GM18502 (cell line): ENCODE data around the gene NRSN2.
"Not testable (repeated sequence)": the region's sequence is repeated elsewhere in the genome, so short reads cannot be mapped to it uniquely, and the experiment has no call there.

Source experiments
- ATAC-seq: cut with Tn5 transposase; IDR thresholded peaks from one replicate; pipeline ENCODE4 v1.9.1; 2021; ENCODE audit warnings: mild to moderate bottlenecking; ENCODE audit not compliant: unreplicated experiment, poor library complexity

NRSN2 gene

GRCh38 chr20:325045-325888 is 21.6 kb upstream of the NRSN2 start, which contains the start of gene SOX12:
Gene SOX12 (plus strand): TSS chr20:325552. CDS start chr20:325925, 373 bp downstream.
- ATAC-seq, result peak; percentile 71

- no peak for ATAC-seq
Observed at GRCh38 chr20:325889-326644, 20.8 kb upstream of the NRSN2 start.

GRCh38 chr20:326645-327185 is 20.2 kb upstream of the NRSN2 start:
- ATAC-seq, result no peak

- peak; percentile 23 for ATAC-seq
Observed at GRCh38 chr20:327186-328026, 19.5 kb upstream of the NRSN2 start.

GRCh38 chr20:328027-328974 is 18.6 kb upstream of the NRSN2 start:
- no peak for ATAC-seq

- ATAC-seq, result no peak
Observed at GRCh38 chr20:328975-329695, 17.8 kb upstream of the NRSN2 start.

GRCh38 chr20:329851-330232 is 17.1 kb upstream of the NRSN2 start:
- no peak for ATAC-seq

GRCh38 chr20:330233-331149 is 16.4 kb upstream of the NRSN2 start:
- ATAC-seq, result no peak

GRCh38 chr20:334578-334977 is 12.3 kb upstream of the NRSN2 start:
- no peak for ATAC-seq

GRCh38 chr20:336040-336439 is 10.9 kb upstream of the NRSN2 start:
- not testable (repeated sequence) for ATAC-seq

GRCh38 chr20:341682-342081 is 5.2 kb upstream of the NRSN2 start:
- no peak for ATAC-seq

- ATAC-seq, result no peak
Observed at GRCh38 chr20:343107-343506, 3.8 kb upstream of the NRSN2 start.

GRCh38 chr20:346033-346639 is 775 bp upstream of the NRSN2 start:
- ATAC-seq, result no peak

- peak; percentile 1 for ATAC-seq
Observed at GRCh38 chr20:347317-347639, 367 bp downstream of the NRSN2 start.

- ATAC-seq, result peak; percentile 79
Observed at GRCh38 chr20:347640-348484, 951 bp downstream of the NRSN2 start.
